ENCODE results near the gene ENPP7. TPM values are rescaled to one million over a fixed set of nuclear protein-coding genes. Genes with fewer than 3 reads are reported as not detected.

The ENPP7 gene
- total RNA-seq, 3 donors from 2014 or later: not detected

GRCh38 chr17:79740413-79740812 lies 9.7 kb downstream of the ENPP7 start:
- H3K27me3 ChIP-seq: peaks cover 6 to 37% of the 10 kb centered on the region in 2 donors
- TF ChIP-seq POLR2A (IDR thresholded peaks at IDR 0.05) (no peak), POLR2AphosphoS5 (IDR thresholded peaks at IDR 0.05) (no peak)
- TF ChIP-seq, protein P1, sequence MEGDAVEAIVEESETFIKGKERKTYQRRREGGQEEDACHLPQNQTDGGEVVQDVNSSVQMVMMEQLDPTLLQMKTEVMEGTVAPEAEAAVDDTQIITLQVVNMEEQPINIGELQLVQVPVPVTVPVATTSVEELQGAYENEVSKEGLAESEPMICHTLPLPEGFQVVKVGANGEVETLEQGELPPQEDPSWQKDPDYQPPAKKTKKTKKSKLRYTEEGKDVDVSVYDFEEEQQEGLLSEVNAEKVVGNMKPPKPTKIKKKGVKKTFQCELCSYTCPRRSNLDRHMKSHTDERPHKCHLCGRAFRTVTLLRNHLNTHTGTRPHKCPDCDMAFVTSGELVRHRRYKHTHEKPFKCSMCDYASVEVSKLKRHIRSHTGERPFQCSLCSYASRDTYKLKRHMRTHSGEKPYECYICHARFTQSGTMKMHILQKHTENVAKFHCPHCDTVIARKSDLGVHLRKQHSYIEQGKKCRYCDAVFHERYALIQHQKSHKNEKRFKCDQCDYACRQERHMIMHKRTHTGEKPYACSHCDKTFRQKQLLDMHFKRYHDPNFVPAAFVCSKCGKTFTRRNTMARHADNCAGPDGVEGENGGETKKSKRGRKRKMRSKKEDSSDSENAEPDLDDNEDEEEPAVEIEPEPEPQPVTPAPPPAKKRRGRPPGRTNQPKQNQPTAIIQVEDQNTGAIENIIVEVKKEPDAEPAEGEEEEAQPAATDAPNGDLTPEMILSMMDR (IDR thresholded peaks at IDR 0.05): no peak

DNA sequence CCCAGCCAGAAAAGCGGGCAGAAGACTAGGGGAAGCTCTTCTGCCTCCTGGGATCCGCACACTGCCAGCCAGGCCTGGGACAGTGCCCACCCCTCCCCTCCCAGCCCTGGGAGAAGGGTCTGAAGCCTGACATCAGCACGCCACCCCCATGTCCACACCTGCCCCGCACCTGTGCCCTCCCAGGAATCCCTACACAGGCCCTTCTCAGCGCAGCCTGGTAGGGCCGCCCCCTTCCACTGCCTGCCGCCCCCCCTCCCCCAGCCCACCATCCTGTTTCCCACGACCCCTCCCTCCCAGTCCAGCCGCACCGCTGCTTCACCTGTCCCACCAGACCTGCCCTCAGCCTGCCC lies 10.6 kb downstream of the ENPP7 start:
- peaks cover 6 to 44% of the 10 kb centered on the region in 2 donors for H3K27me3 ChIP-seq
- intact Hi-C loops (cut with DNase I; ENCODE audit: low total_unique reads): no loop called here
- TF ChIP-seq, protein P1 (IDR thresholded peaks at IDR 0.05): no peak
- no peak for TF ChIP-seq POLR2AphosphoS5 (IDR thresholded peaks at IDR 0.05)
- TF ChIP-seq POLR2A (IDR thresholded peaks at IDR 0.05): no peak
- no peaks in the 10 kb centered on the region for H3K9me3 ChIP-seq
- peaks cover 0 to 6% of the 10 kb centered on the region in 2 donors for H3K4me1 ChIP-seq
- no peak overlapping the region for H3K27ac ChIP-seq
- peak overlapping the region in 2 of 3 donors; percentile 24 to 54 for H3K4me3 ChIP-seq
- no peaks in the 10 kb centered on the region for H3K36me3 ChIP-seq
- DNase-seq (ENCODE audit: low spot score in 2 of 2): no peak

More at GRCh38 chr17:79740413-79740812, 9.7 kb downstream of the ENPP7 start:
- H3K27ac ChIP-seq: no peak overlapping the region
- no peak overlapping the region for H3K4me3 ChIP-seq
- H3K9me3 ChIP-seq: no peaks in the 10 kb centered on the region
- intact Hi-C loops (cut with DNase I; ENCODE audit: low total_unique reads): no loop called here
- DNase-seq (ENCODE audit: low spot score in 2 of 2): no peak
- peaks cover 0 to 6% of the 10 kb centered on the region in 2 donors for H3K4me1 ChIP-seq
- no peaks in the 10 kb centered on the region for H3K36me3 ChIP-seq

DNA sequence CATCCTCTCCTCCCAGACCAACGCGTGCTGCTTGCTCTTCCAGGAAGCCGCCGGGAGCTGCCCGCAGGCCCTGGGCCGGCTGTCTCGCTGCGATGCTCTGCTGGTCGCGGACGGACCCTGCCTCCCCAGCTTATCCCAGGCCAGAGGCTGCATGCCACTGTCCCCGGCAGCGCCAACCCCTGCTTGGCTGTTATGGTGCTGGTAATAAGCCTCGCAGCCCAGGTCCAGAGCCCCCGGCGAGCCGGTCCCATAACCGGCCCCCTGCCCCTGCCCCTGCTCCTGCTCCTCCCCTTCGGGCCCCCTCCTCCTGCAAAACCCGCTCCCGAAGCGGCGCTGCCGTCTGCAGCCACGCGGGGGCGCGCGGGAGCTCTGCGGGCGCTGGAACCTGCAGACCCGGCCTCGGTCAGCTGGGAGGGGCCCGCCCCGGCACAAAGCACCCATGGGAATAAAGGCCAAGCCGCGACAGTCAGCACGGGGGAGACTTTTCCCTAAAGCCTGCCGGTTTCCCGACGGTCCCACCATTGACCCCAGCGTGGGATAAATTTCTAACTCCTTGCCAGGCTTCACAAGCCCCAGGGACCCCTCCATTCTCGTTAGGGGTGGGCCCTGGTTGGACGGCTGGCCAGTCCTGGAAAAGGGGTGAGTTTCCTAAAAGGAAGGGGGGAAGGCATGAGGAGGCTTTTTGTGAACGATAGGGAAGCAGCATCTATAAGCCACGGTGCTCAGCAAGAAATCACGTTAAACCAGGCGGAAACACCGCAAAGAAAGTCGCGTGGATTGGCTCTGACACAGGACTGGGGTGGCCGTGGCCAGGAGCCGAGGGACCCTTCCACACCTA lies 11.2 kb downstream of the ENPP7 start:
- Histone ChIP-seq H3K27me3 (peaks cover 6 to 50% of the 10 kb centered on the region in 2 donors), H3K9me3 (no peaks in the 10 kb centered on the region), H3K27ac (no peak overlapping the region), H3K36me3 (no peaks in the 10 kb centered on the region), H3K4me1 (peaks cover 0 to 6% of the 10 kb centered on the region in 2 donors), H3K4me3 (peak overlapping the region in 2 of 3 donors; percentile 24 to 54)
- no peak for TF ChIP-seq POLR2AphosphoS5 (IDR thresholded peaks at IDR 0.05)
- TF ChIP-seq, protein P1 (IDR thresholded peaks at IDR 0.05): peak; percentile 17 to 89 (median 83)
- intact Hi-C loops (cut with DNase I; ENCODE audit: low total_unique reads): no loop called here
- peak; percentile 53 to 73 for DNase-seq (ENCODE audit: low spot score in 2 of 2)

- no peak overlapping the region for H3K27ac ChIP-seq
- no peak overlapping the region for H3K4me3 ChIP-seq
- H3K9me3 ChIP-seq: no peaks in the 10 kb centered on the region
- DNase-seq (ENCODE audit: low spot score in 2 of 2): no peak
- intact Hi-C loops (cut with DNase I; ENCODE audit: low total_unique reads): no loop called here
- no peaks in the 10 kb centered on the region for H3K36me3 ChIP-seq
- H3K27me3 ChIP-seq: peaks cover 10 to 55% of the 10 kb centered on the region in 2 donors
- peaks cover 0 to 6% of the 10 kb centered on the region in 2 donors for H3K4me1 ChIP-seq
- TF ChIP-seq, protein P1 (IDR thresholded peaks at IDR 0.05): no peak
- TF ChIP-seq POLR2AphosphoS5 (IDR thresholded peaks at IDR 0.05) (no peak), POLR2A (IDR thresholded peaks at IDR 0.05) (no peak)
Observed at GRCh38 chr17:79742589-79742918, 11.8 kb downstream of the ENPP7 start.

DNA sequence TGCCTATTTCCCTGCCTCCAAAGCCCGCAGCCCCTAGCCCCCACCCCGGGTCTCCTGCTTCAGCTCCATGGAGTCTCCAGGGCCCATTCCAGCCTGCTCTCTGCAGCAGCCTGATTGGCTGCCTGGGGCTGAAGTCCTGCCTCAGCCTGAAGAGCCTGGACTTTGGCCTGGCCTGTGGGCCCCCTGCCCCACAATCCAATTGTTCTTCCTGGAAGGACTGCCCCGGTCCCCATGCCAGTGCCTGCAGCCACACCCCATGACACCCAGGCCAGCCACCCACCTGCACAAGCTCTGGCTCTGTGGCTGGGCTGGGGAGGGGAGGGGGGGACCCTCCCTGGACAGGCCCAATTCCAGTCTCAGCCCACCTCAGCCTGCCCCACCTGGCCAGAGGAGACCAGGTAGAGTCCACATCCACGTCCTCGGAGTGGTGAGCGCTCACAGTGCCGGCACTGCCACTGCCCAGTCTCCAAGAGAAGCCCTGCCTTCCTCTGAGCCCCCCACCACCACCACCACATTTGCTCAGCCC lies 12.3 kb downstream of the ENPP7 start:
- TF ChIP-seq, protein P1 (IDR thresholded peaks at IDR 0.05): no peak
- TF ChIP-seq POLR2A (IDR thresholded peaks at IDR 0.05) (no peak), POLR2AphosphoS5 (IDR thresholded peaks at IDR 0.05) (no peak)
- no peak overlapping the region for H3K27ac ChIP-seq
- H3K27me3 ChIP-seq: peaks cover 12 to 59% of the 10 kb centered on the region in 2 donors
- H3K9me3 ChIP-seq: no peaks in the 10 kb centered on the region
- H3K4me1 ChIP-seq: peaks cover 0 to 6% of the 10 kb centered on the region in 2 donors
- H3K4me3 ChIP-seq: no peak overlapping the region
- DNase-seq (ENCODE audit: low spot score in 2 of 2): no peak
- intact Hi-C loops (cut with DNase I; ENCODE audit: low total_unique reads): no loop called here
- H3K36me3 ChIP-seq: no peaks in the 10 kb centered on the region
